ENCODE data around the gene INTS6. TPM values are rescaled to one million over a fixed set of nuclear protein-coding genes. Genes with fewer than 3 reads are reported as not detected.

The INTS6 gene
- total RNA-seq, 1 donor from 2014 or later = 23.1 TPM

- intact Hi-C loops (cut with micrococcal nuclease) = loop anchor here (10.0 kb wide), 1 partner anchor 271 kb away; no protein-coding TSS in a partner anchor
- TF ChIP-seq, protein P1, sequence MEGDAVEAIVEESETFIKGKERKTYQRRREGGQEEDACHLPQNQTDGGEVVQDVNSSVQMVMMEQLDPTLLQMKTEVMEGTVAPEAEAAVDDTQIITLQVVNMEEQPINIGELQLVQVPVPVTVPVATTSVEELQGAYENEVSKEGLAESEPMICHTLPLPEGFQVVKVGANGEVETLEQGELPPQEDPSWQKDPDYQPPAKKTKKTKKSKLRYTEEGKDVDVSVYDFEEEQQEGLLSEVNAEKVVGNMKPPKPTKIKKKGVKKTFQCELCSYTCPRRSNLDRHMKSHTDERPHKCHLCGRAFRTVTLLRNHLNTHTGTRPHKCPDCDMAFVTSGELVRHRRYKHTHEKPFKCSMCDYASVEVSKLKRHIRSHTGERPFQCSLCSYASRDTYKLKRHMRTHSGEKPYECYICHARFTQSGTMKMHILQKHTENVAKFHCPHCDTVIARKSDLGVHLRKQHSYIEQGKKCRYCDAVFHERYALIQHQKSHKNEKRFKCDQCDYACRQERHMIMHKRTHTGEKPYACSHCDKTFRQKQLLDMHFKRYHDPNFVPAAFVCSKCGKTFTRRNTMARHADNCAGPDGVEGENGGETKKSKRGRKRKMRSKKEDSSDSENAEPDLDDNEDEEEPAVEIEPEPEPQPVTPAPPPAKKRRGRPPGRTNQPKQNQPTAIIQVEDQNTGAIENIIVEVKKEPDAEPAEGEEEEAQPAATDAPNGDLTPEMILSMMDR (IDR thresholded peaks at IDR 0.05; ENCODE audit: borderline replicate concordance) = no peak
- peak; percentile 24 for DNase-seq
These were observed 1.3 kb upstream of the INTS6 start for GRCh38 chr13:51453959-51454703.

DNA sequence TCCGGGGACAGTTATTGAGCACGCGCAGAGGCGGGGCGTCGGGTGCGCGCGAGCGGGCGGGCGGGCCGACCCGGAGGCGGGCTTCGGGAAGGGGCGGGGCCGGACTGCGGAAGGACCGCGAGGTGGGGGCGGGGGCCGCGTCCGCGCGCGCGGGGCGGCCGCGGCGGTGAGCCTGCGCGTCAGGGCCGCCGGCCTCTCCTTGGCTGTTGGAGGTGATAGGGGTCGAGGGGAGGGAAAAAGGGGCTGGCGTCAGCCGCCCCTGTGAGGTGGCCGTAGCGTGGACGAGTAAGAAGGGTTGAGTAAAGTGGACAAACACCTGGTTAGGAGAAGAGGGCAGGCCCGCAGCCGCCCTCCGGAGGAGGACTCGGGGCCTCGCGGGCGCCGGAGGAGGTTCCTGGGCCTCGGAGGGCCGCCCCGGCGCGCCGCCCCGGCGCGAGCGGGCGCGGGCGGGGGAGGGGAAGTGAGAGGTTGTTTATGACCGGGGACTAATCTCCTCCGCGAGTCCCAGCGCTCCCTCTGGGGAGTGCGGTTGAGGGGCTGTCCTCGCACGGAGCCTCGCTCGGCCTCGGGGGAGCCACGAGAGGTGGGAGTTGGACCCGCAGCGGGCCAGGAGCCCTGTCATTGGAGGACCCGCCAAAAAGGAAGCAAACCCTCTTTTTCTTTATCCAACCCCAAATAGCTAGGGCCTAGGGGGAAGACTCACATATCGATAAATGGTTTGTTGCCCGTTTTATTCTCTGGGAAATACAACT lies 547 bp upstream of the INTS6 start:
- DNase-seq = peak; percentile 88
- peaks cover 47% of the 10 kb centered on the region for H3K4me1 ChIP-seq
- H3K4me3 ChIP-seq = peak overlapping the region; percentile 75
- TF ChIP-seq, protein P1 (IDR thresholded peaks at IDR 0.05; ENCODE audit: borderline replicate concordance) = no peak
- H3K36me3 ChIP-seq = peaks cover 41% of the 10 kb centered on the region
- intact Hi-C loops (cut with micrococcal nuclease) = loop anchor here (10.0 kb wide), 1 partner anchor 271 kb away; no protein-coding TSS in a partner anchor
- peaks cover 15% of the 10 kb centered on the region for H3K9me3 ChIP-seq (replicated peaks)
- H3K27me3 ChIP-seq (ENCODE audit: low read depth) = no peaks in the 10 kb centered on the region
- H3K27ac ChIP-seq (replicated peaks) = peak overlapping the region; percentile 99

More at GRCh38 chr13:51453959-51454703, 1.3 kb upstream of the INTS6 start:
- H3K27ac ChIP-seq (replicated peaks) = peak overlapping the region; percentile 99
- H3K27me3 ChIP-seq (ENCODE audit: low read depth) = no peaks in the 10 kb centered on the region
- peak overlapping the region; percentile 75 for H3K4me3 ChIP-seq
- H3K36me3 ChIP-seq = peaks cover 34% of the 10 kb centered on the region
- peaks cover 15% of the 10 kb centered on the region for H3K9me3 ChIP-seq (replicated peaks)
- H3K4me1 ChIP-seq = peaks cover 45% of the 10 kb centered on the region

- H3K36me3 ChIP-seq = peaks cover 47% of the 10 kb centered on the region
- peak overlapping the region; percentile 95 for H3K4me3 ChIP-seq
- H3K27ac ChIP-seq (replicated peaks) = peak overlapping the region; percentile 99
- no peaks in the 10 kb centered on the region for H3K27me3 ChIP-seq (ENCODE audit: low read depth)
- DNase-seq = peak; percentile 87
- TF ChIP-seq, protein P1 (IDR thresholded peaks at IDR 0.05; ENCODE audit: borderline replicate concordance) = no peak
- H3K4me1 ChIP-seq = peaks cover 47% of the 10 kb centered on the region
- intact Hi-C loops (cut with micrococcal nuclease) = loop anchor here (10.0 kb wide), 1 partner anchor 273 kb away; no protein-coding TSS in a partner anchor
- H3K9me3 ChIP-seq (replicated peaks) = peaks cover 15% of the 10 kb centered on the region
These were observed 1.1 kb downstream of the INTS6 start for GRCh38 chr13:51451467-51452360.

DNA sequence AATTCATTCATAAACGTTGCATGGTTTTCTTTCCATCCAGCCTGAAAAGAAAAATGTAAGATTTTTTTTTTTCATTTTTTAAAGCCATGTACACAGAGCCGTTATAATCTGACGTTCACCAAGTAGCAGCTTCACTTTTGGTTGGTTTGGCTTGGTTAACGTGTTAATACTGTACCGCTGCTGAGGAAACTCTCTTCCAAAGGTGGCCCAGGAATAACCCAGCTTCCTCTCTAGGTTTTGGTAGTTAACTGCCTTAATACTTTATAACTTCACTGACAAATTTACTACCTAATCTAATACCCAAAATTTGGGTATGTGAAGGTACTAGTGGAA lies 1.7 kb downstream of the INTS6 start:
- H3K4me1 ChIP-seq = peaks cover 47% of the 10 kb centered on the region
- DNase-seq = no peak
- H3K36me3 ChIP-seq = peaks cover 42% of the 10 kb centered on the region
- H3K9me3 ChIP-seq (replicated peaks) = peaks cover 9% of the 10 kb centered on the region
- TF ChIP-seq, protein P1 (IDR thresholded peaks at IDR 0.05; ENCODE audit: borderline replicate concordance) = no peak
- peak overlapping the region; percentile 95 for H3K4me3 ChIP-seq
- intact Hi-C loops (cut with micrococcal nuclease) = loop anchor here (10.0 kb wide), 1 partner anchor 274 kb away; no protein-coding TSS in a partner anchor
- H3K27ac ChIP-seq (replicated peaks) = peak overlapping the region; percentile 99
- H3K27me3 ChIP-seq (ENCODE audit: low read depth) = no peaks in the 10 kb centered on the region

DNA sequence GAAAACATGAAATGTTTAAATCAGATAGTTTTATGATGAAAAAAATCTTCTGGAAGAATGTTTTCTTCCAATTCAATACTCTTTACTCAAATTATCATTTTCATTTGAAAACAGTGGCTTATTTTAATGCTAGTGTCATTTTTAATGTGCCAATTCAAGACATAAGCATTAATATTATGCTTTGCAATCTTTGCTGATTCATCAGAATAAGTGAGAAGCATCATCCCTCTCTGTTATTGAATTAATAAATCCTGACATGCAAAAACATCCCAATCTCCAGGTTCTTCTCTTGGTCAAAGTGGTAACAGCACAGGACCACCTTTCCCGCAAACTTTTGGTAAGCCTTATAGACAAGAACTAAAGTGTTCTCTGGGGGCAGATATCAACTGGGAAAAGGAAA lies 3.8 kb downstream of the INTS6 start:
- Histone ChIP-seq H3K9me3 (replicated peaks) (no peaks in the 10 kb centered on the region), H3K36me3 (peaks cover 30% of the 10 kb centered on the region), H3K27ac (replicated peaks) (no peak overlapping the region), H3K27me3 (ENCODE audit: low read depth) (no peaks in the 10 kb centered on the region), H3K4me3 (no peak overlapping the region), H3K4me1 (peaks cover 33% of the 10 kb centered on the region)
- TF ChIP-seq, protein P1 (IDR thresholded peaks at IDR 0.05; ENCODE audit: borderline replicate concordance) = no peak
- intact Hi-C loops (cut with micrococcal nuclease) = no loop called here
- no peak for DNase-seq
